GM13976 (cell line): ENCODE measurements around the gene DPH6.

Source experiments
- DNase-seq: peaks from one replicate; pipeline ENCODE4 v3.0.0; 2012; ENCODE audit warnings: low spot score
- CTCF ChIP-seq: IDR thresholded peaks from 2 replicates; pipeline ENCODE4 v1.5.1; 2012; ENCODE audit warnings: borderline replicate concordance, mild to moderate bottlenecking; ENCODE audit not compliant: insufficient read depth; ENCODE audit errors: extremely low read depth, missing control alignments, control extremely low read depth
- in situ Hi-C: fragments of 300-500 bp; cut with MboI; formaldehyde crosslinking; loops from one replicate; pipeline ENCODE4 v1.12.0; 2022; ENCODE audit warnings: low sequenced_read_pairs, mixed read lengths, inconsistent platforms; ENCODE audit not compliant: unreplicated experiment

The DPH6 gene

DNA sequence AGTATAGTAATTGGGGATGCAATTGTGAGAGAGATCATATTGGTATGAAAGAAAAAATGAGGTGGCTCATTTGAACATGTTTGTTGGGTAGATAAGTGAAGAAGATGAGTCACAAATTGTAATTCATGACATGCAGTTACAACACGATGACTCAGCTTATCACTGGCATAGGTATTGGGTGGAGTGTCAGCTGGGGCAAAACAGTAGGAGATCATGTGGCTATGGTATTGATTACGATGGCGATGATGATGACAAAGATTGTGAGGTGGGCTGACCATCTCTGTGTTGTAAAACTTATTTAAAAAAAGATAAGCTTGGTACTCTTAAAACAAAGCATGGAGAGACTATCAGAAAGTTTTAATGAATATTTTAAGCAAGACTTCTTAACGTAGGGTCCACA lies 11.6 kb upstream of the DPH6 start:
- in situ Hi-C loops = no loop called here
- DNase-seq = no peak
- TF ChIP-seq CTCF = no peak

GRCh38 chr15:35557012-35557411 lies 11.0 kb upstream of the DPH6 start:
- TF ChIP-seq CTCF = no peak
- in situ Hi-C loops = no loop called here
- DNase-seq = no peak

DNA sequence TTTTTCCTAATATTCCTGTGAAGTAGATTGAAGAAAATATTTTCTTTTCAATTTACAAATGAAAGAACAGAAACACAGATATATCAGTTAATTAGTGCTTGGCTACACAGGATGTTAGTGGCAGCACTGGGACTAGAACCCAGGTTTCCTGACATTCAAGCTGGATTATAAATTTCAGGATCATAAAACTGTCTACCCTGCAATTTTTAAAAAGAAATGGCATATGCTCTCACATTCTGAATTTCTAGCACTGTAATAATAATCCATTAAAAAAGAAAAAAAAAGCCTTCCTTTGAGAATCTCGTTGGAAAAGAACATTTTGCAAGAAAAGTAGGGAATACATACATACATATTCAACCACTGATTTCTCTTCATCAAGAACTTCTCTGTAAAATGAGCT lies 9.3 kb upstream of the DPH6 start:
- no peak for TF ChIP-seq CTCF
- in situ Hi-C loops = no loop called here
- DNase-seq = no peak

GRCh38 chr15:35550957-35551356 lies 5.0 kb upstream of the DPH6 start:
- in situ Hi-C loops = no loop called here
- TF ChIP-seq CTCF = no peak
- no peak for DNase-seq

DNA sequence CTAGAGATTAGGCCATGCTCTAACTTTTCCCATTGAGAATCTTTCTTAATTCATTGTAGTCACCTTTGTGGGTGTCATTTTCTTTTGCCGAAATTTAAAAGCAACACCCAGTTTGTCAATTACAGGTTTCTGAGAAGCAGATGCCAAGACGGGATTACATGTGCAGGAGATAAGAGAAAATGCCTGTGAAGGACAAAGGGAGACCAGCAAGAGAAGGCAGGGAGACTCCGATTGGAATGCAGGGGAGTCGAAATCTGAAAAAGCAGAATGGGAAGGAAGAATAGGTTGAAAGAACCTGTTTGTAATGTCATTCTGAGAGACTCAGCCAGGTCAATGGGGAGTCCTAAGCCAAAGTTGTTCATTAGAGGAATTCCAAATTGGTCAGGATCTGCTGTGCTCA lies 3.6 kb upstream of the DPH6 start:
- no peak for DNase-seq
- TF ChIP-seq CTCF = no peak
- in situ Hi-C loops = no loop called here

GRCh38 chr15:35548435-35548834 lies 2.5 kb upstream of the DPH6 start:
- in situ Hi-C loops = no loop called here
- TF ChIP-seq CTCF = no peak
- no peak for DNase-seq

DNA sequence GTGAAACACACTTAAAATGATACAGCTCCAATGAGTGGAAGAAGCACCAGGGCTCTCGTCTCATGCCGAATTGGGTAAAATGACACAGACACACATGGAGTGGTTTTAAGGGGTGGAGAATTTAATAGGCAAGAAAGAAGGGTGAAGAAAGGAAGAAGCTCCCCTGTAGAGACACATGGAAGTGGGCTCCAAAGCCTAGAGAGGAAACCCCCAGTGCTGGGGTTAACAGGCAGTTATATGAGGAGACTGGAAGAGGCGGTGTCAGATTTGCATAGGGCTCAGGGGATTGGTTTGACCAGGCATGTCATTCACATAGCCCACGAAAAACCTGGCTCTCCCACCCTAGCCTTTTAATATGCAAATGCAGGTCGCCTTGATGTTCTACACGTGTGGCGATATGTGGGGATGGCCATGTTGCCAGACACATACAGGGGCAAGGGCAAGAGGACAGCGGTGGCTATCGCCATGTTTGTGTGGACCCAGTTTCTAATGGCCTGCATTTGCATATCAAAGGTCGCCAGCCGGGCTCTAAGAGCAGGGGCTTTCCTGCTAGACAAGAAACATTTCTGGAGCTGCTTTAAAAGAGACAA lies 1.9 kb upstream of the DPH6 start:
- TF ChIP-seq CTCF = no peak
- in situ Hi-C loops = no loop called here
- no peak for DNase-seq
